ENCODE results near the gene C12orf60.
A peak's percentile ranks its signal among the peaks of the same experiment; 100 is the strongest.

C12orf60 gene

GRCh38 chr12:14833336-14833735, 29.9 kb downstream of the C12orf60 start:
- ATAC-seq (ENCODE audit: low read depth) (no peak), DNase-seq (ENCODE audit: low spot score) (no peak)
- H3K36me3 ChIP-seq (ENCODE audit: low read depth), result no peaks in the 10 kb centered on the region
- H3K9me3 ChIP-seq (ENCODE audit: severe bottlenecking), result no peaks in the 10 kb centered on the region
- no peak overlapping the region for H3K27ac ChIP-seq (ENCODE audit: poor library complexity, severe bottlenecking)
- H3K27me3 ChIP-seq (ENCODE audit: insufficient read depth, poor library complexity, severe bottlenecking), result no peaks in the 10 kb centered on the region
- TF ChIP-seq CTCF (IDR thresholded peaks at IDR 0.05; ENCODE audit: poor library complexity, severe bottlenecking), result no peak
- no peak overlapping the region for H3K4me3 ChIP-seq (ENCODE audit: severe bottlenecking)
- peaks cover 18% of the 10 kb centered on the region for H3K4me1 ChIP-seq (ENCODE audit: insufficient read depth, poor library complexity, severe bottlenecking)

GRCh38 chr12:14833952-14834351, 30.5 kb downstream of the C12orf60 start:
- ATAC-seq (ENCODE audit: low read depth) (no peak), DNase-seq (ENCODE audit: low spot score) (no peak)
- Histone ChIP-seq H3K9me3 (ENCODE audit: severe bottlenecking) (no peaks in the 10 kb centered on the region), H3K36me3 (ENCODE audit: low read depth) (no peaks in the 10 kb centered on the region), H3K4me3 (ENCODE audit: severe bottlenecking) (no peak overlapping the region), H3K27ac (ENCODE audit: poor library complexity, severe bottlenecking) (no peak overlapping the region), H3K4me1 (ENCODE audit: insufficient read depth, poor library complexity, severe bottlenecking) (peaks cover 18% of the 10 kb centered on the region), H3K27me3 (ENCODE audit: insufficient read depth, poor library complexity, severe bottlenecking) (no peaks in the 10 kb centered on the region)
- TF ChIP-seq CTCF (IDR thresholded peaks at IDR 0.05; ENCODE audit: poor library complexity, severe bottlenecking), result no peak

DNA sequence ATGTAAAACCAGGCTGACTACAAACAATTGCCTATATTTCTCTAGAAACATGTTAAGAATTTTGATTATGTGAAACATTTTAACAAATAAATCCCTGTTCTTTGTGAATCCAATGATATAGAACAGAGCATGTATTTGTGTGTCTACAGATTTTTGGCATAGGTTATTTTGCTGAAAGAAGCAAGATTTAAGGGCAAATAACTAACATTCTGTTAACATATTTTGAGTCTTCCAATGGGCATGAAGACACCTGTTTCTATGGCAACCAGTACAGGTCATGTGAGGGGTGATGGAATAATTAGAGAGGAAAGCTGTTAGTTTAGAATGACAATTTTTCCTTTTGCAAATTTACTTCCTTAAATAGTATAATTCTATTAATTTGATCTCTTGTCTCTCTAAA, 31.0 kb downstream of the C12orf60 start:
- no peaks in the 10 kb centered on the region for H3K27me3 ChIP-seq (ENCODE audit: insufficient read depth, poor library complexity, severe bottlenecking)

GRCh38 chr12:14836336-14837210, 33.1 kb downstream of the C12orf60 start:
- Histone ChIP-seq H3K27me3 (ENCODE audit: insufficient read depth, poor library complexity, severe bottlenecking) (no peaks in the 10 kb centered on the region), H3K9me3 (ENCODE audit: severe bottlenecking) (no peaks in the 10 kb centered on the region), H3K27ac (ENCODE audit: poor library complexity, severe bottlenecking) (peak overlapping the region; percentile 80), H3K36me3 (ENCODE audit: low read depth) (no peaks in the 10 kb centered on the region), H3K4me3 (ENCODE audit: severe bottlenecking) (no peak overlapping the region), H3K4me1 (ENCODE audit: insufficient read depth, poor library complexity, severe bottlenecking) (peaks cover 18% of the 10 kb centered on the region)
- ATAC-seq (ENCODE audit: low read depth), result peak; percentile 97
- DNase-seq (ENCODE audit: low spot score), result no peak
- TF ChIP-seq CTCF (IDR thresholded peaks at IDR 0.05; ENCODE audit: poor library complexity, severe bottlenecking), result no peak

More for the DNA sequence above, 31.0 kb downstream of the C12orf60 start:
- peaks cover 18% of the 10 kb centered on the region for H3K4me1 ChIP-seq (ENCODE audit: insufficient read depth, poor library complexity, severe bottlenecking)
- DNase-seq (ENCODE audit: low spot score) (no peak), ATAC-seq (ENCODE audit: low read depth) (no peak)
- H3K4me3 ChIP-seq (ENCODE audit: severe bottlenecking), result no peak overlapping the region
- no peak overlapping the region for H3K27ac ChIP-seq (ENCODE audit: poor library complexity, severe bottlenecking)
- no peak for TF ChIP-seq CTCF (IDR thresholded peaks at IDR 0.05; ENCODE audit: poor library complexity, severe bottlenecking)
- no peaks in the 10 kb centered on the region for H3K9me3 ChIP-seq (ENCODE audit: severe bottlenecking)
- no peaks in the 10 kb centered on the region for H3K36me3 ChIP-seq (ENCODE audit: low read depth)

DNA sequence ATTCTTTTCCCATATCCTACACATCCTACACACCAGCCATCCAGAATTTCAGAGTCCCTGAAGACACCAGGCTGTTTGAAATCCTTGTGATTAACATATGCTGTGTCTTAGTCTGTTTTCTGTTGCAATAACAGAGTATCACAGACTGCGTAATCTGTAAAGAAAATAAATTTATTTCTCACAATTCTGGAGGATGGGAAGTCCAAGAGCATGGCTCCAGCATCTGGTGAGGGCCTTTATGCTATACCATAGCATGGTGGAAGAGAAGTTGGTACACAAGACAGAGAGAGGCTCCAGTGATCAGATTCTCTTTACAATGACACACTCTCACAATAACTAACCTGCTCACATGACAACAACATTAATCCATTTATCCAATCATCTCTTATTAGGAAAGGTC, 35.8 kb downstream of the C12orf60 start:
- TF ChIP-seq CTCF (IDR thresholded peaks at IDR 0.05; ENCODE audit: poor library complexity, severe bottlenecking), result no peak
- no peak overlapping the region for H3K27ac ChIP-seq (ENCODE audit: poor library complexity, severe bottlenecking)

More for the DNA sequence above, 35.8 kb downstream of the C12orf60 start:
- peaks cover 18% of the 10 kb centered on the region for H3K4me1 ChIP-seq (ENCODE audit: insufficient read depth, poor library complexity, severe bottlenecking)
- ATAC-seq (ENCODE audit: low read depth) (no peak), DNase-seq (ENCODE audit: low spot score) (no peak)
- H3K9me3 ChIP-seq (ENCODE audit: severe bottlenecking), result no peaks in the 10 kb centered on the region
- no peaks in the 10 kb centered on the region for H3K36me3 ChIP-seq (ENCODE audit: low read depth)
- H3K27me3 ChIP-seq (ENCODE audit: insufficient read depth, poor library complexity, severe bottlenecking), result no peaks in the 10 kb centered on the region
- no peak overlapping the region for H3K4me3 ChIP-seq (ENCODE audit: severe bottlenecking)
